Caco-2 (cell line): ENCODE data around the gene KIF4B. TPM values are rescaled to one million over a fixed set of nuclear protein-coding genes. Genes with fewer than 3 reads are reported as not detected.

Experiments used
- BruUV-seq: library from RNA; stranded (reverse); fragments of 400-500 nt; replicated peaks from 2 replicates; lab custom pipeline; 2021; lab: Mats Ljungman, UMichigan
- CTCF ChIA-PET: fragments of 300-600 bp; sonication (Branson Sonifier 250); formaldehyde crosslinking; loops from one replicate; lab custom pipeline; 2022; ENCODE audit warnings: antibody characterized with exemption; lab: Charles Lee
- POLR2A ChIA-PET: fragments of 300-600 bp; sonication (Branson Sonifier 250); formaldehyde crosslinking; loops from one replicate; lab custom pipeline; 2022; ENCODE audit warnings: antibody characterized with exemption; lab: Charles Lee
- DNase-seq, 2 experiments: peaks; one replicate each; pipeline versions ENCODE4 v3.0.0 to v3.0.0-alpha.2; 2020 to 2022
- H3K27me3 ChIP-seq: replicated peaks from 2 replicates; pipeline ENCODE4 v1.6.0; 2011; ENCODE audit warnings: low read length; ENCODE audit not compliant: control insufficient read depth, insufficient read depth
- H3K36me3 ChIP-seq: 2 replicates; pipeline ENCODE4 v1.5.1; 2011; ENCODE audit warnings: low read length; ENCODE audit not compliant: control insufficient read depth, insufficient read depth
- H3K4me1 ChIP-seq: fragments of 250-450 bp; sonication (Bioruptor Pico); 2 replicates; pipeline ENCODE4 v1.5.1; 2020; ENCODE audit warnings: mild to moderate bottlenecking
- H3K4me3 ChIP-seq: 2 replicates; pipeline ENCODE4 v1.5.1; 2011; ENCODE audit warnings: low read depth, mild to moderate bottlenecking, control low read depth, low read length
- H3K9me3 ChIP-seq: fragments of 250-450 bp; sonication (Bioruptor Pico); 2 replicates; pipeline ENCODE4 v1.5.1; 2020; ENCODE audit warnings: mild to moderate bottlenecking, moderate library complexity
- H3K27ac Mint-ChIP-seq: one replicate; pipeline ENCODE4 v1.8.0; 2022; ENCODE audit warnings: mixed read lengths; ENCODE audit not compliant: unreplicated experiment
- H3K27me3 Mint-ChIP-seq: one replicate; pipeline ENCODE4 v1.8.0; 2022; ENCODE audit warnings: mixed read lengths; ENCODE audit not compliant: insufficient read depth, unreplicated experiment
- H3K36me3 Mint-ChIP-seq: one replicate; pipeline ENCODE4 v1.8.0; 2022; ENCODE audit warnings: mild to moderate bottlenecking, mixed read lengths; ENCODE audit not compliant: insufficient read depth, unreplicated experiment
- H3K4me1 Mint-ChIP-seq: one replicate; pipeline ENCODE4 v1.8.0; 2022; ENCODE audit warnings: low read depth, mixed read lengths; ENCODE audit not compliant: unreplicated experiment
- H3K4me3 Mint-ChIP-seq: one replicate; pipeline ENCODE4 v1.8.0; 2022; ENCODE audit warnings: mild to moderate bottlenecking, moderate library complexity, mixed read lengths; ENCODE audit not compliant: unreplicated experiment
- H3K9me3 Mint-ChIP-seq: one replicate; pipeline ENCODE4 v1.8.0; 2022; ENCODE audit warnings: mixed read lengths; ENCODE audit not compliant: unreplicated experiment
- CTCF ChIP-seq, 2 experiments: fragments of 200-600 bp in 1 of 2; IDR thresholded peaks; 1 replicate in 1 of 2; 2 replicates in 1 of 2; pipeline versions ENCODE4 v1.5.1 to v1.8.0; 2011 to 2022; ENCODE audit warnings: antibody characterized with exemption in 1 of 2, control low read depth in 1 of 2, inconsistent platforms in 1 of 2, low read depth in 1 of 2, low read length in 1 of 2, mild to moderate bottlenecking in 1 of 2, moderate library complexity in 1 of 2; ENCODE audit not compliant: insufficient read depth in 1 of 2, severe bottlenecking in 1 of 2, unreplicated experiment in 1 of 2
- intact Hi-C: fragments of 100-400 bp; cut with micrococcal nuclease; formaldehyde crosslinking; loops from one replicate; pipeline ENCODE4 v1.10.0; 2022; ENCODE audit not compliant: unreplicated experiment
- total RNA-seq: library from RNA; stranded (reverse); gene quantifications from 2 replicates; pipeline ENCODE4 v1.2.3, GENCODE V29; 2022

Gene KIF4B
- total RNA-seq, 1 experiment from 2014 or later, result 0.14 TPM

- Histone ChIP-seq H3K9me3 (no peaks in the 10 kb centered on the region), H3K36me3 (no peaks in the 10 kb centered on the region), H3K4me1 (peaks cover 13% of the 10 kb centered on the region), H3K27me3 (no peaks in the 10 kb centered on the region), H3K4me3 (no peak overlapping the region)
- Mint-ChIP-seq H3K27ac (no peak overlapping the region), H3K36me3 (no peaks in the 10 kb centered on the region), H3K4me1 (peaks cover 11% of the 10 kb centered on the region), H3K27me3 (no peaks in the 10 kb centered on the region), H3K9me3 (no peaks in the 10 kb centered on the region), H3K4me3 (no peak overlapping the region)
- no peak for TF ChIP-seq CTCF (IDR thresholded peaks at IDR 0.05; ENCODE audit: insufficient read depth in 1 of 2, low read depth in 1 of 2, low read length in 1 of 2, severe bottlenecking in 1 of 2, unreplicated experiment in 1 of 2)
- CTCF ChIA-PET, result no interaction called here
- POLR2A ChIA-PET, result no interaction called here
- no TSS peak for BruUV-seq
- intact Hi-C loops, result no loop called here
- no peak for DNase-seq
Measured at GRCh38 chr5:155057626-155058025, 44.1 kb downstream of the KIF4B start.

GRCh38 chr5:155064580-155064979 is 51.0 kb downstream of the KIF4B start:
- Histone ChIP-seq H3K36me3 (no peaks in the 10 kb centered on the region), H3K4me3 (no peak overlapping the region), H3K27me3 (no peaks in the 10 kb centered on the region), H3K4me1 (no peaks in the 10 kb centered on the region), H3K9me3 (no peaks in the 10 kb centered on the region)
- Mint-ChIP-seq H3K27ac (no peak overlapping the region), H3K36me3 (no peaks in the 10 kb centered on the region), H3K9me3 (no peaks in the 10 kb centered on the region), H3K4me3 (no peak overlapping the region), H3K27me3 (no peaks in the 10 kb centered on the region), H3K4me1 (no peaks in the 10 kb centered on the region)
- CTCF ChIA-PET, result no interaction called here
- no TSS peak for BruUV-seq
- intact Hi-C loops, result no loop called here
- no peak for DNase-seq
- POLR2A ChIA-PET, result no interaction called here
- TF ChIP-seq CTCF (IDR thresholded peaks at IDR 0.05; ENCODE audit: insufficient read depth in 1 of 2, low read depth in 1 of 2, low read length in 1 of 2, severe bottlenecking in 1 of 2, unreplicated experiment in 1 of 2), result no peak

GRCh38 chr5:155066886-155067595 is 53.5 kb downstream of the KIF4B start:
- intact Hi-C loops, result no loop called here
- ChIA-PET POLR2A (no interaction called here), CTCF (no interaction called here)
- H3K36me3 ChIP-seq, result no peaks in the 10 kb centered on the region
- no peaks in the 10 kb centered on the region for H3K27me3 ChIP-seq
- no peak for DNase-seq
- Mint-ChIP-seq H3K27ac (no peak overlapping the region), H3K4me1 (no peaks in the 10 kb centered on the region), H3K27me3 (no peaks in the 10 kb centered on the region), H3K36me3 (no peaks in the 10 kb centered on the region), H3K4me3 (no peak overlapping the region), H3K9me3 (no peaks in the 10 kb centered on the region)
- H3K9me3 ChIP-seq, result no peaks in the 10 kb centered on the region
- H3K4me3 ChIP-seq, result no peak overlapping the region
- TF ChIP-seq CTCF (IDR thresholded peaks at IDR 0.05; ENCODE audit: insufficient read depth in 1 of 2, low read depth in 1 of 2, low read length in 1 of 2, severe bottlenecking in 1 of 2, unreplicated experiment in 1 of 2), result no peak
- H3K4me1 ChIP-seq, result no peaks in the 10 kb centered on the region
- BruUV-seq, result no TSS peak

Other genes with a start within 250 kb of the KIF4B start
- 0.95 and 1.6 TPM in 2 replicates for gene FAXDC2, start 163.2 kb upstream of the KIF4B start, total RNA-seq
- gene CNOT8, start 155.1 kb upstream of the KIF4B start, total RNA-seq, result 38.1 and 41.2 TPM in 2 replicates
- gene GEMIN5, start 75.5 kb upstream of the KIF4B start, total RNA-seq, result 20.7 and 22.7 TPM in 2 replicates
- 84.8 and 87.8 TPM in 2 replicates for gene MRPL22, start 72.7 kb upstream of the KIF4B start, total RNA-seq